AG09309 (cell line): ENCODE results near the gene FRAS1.
A peak's percentile ranks its signal among the peaks of the same experiment; 100 is the strongest.

Experiments
- DNase-seq: peaks from one replicate; pipeline ENCODE4 v3.0.0-alpha.2; 2010; ENCODE audit warnings: low read depth
- H3K4me3 ChIP-seq: 2 replicates; pipeline ENCODE4 v1.5.1; 2011; ENCODE audit warnings: mild to moderate bottlenecking, low read depth, low read length, moderate library complexity; ENCODE audit not compliant: control insufficient read depth
- CTCF ChIP-seq: IDR thresholded peaks from 2 replicates; pipeline ENCODE4 v1.5.1; 2011; ENCODE audit warnings: mild to moderate bottlenecking, low read depth, low read length, inconsistent platforms; ENCODE audit not compliant: insufficient read depth, control insufficient read depth; ENCODE audit errors: missing control alignments

Gene FRAS1

GRCh38 chr4:78058591-78059523, 1.7 kb downstream of the FRAS1 start:
- H3K4me3 ChIP-seq = peak overlapping the region; percentile 62
- no peak for TF ChIP-seq CTCF
- DNase-seq = no peak

GRCh38 chr4:78059524-78059889, 2.4 kb downstream of the FRAS1 start:
- no peak overlapping the region for H3K4me3 ChIP-seq
- TF ChIP-seq CTCF = peak; percentile 23
- no peak for DNase-seq

DNA sequence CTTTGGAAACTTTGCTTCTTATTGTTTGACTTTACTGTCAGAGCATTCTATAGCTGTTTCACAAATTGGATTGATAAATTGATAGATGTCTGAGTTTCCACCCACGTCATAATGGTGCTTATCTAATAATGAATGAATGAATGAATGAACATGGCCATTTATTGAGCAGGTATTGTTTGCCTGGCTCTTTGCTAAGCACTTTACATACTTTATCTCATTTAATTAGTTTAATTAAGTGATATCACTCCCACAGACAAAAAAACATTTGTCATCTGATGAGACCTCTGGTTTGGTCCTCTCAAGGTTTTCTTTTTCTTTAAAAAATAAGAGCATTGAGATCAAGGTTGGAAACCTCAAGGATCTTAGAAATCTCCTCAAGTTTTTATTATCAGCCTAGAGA, 2.8 kb downstream of the FRAS1 start:
- no peak for DNase-seq
- no peak for TF ChIP-seq CTCF
- no peak overlapping the region for H3K4me3 ChIP-seq

GRCh38 chr4:78061939-78062570, 4.9 kb downstream of the FRAS1 start:
- H3K4me3 ChIP-seq = no peak overlapping the region
- no peak for DNase-seq
- no peak for TF ChIP-seq CTCF

DNA sequence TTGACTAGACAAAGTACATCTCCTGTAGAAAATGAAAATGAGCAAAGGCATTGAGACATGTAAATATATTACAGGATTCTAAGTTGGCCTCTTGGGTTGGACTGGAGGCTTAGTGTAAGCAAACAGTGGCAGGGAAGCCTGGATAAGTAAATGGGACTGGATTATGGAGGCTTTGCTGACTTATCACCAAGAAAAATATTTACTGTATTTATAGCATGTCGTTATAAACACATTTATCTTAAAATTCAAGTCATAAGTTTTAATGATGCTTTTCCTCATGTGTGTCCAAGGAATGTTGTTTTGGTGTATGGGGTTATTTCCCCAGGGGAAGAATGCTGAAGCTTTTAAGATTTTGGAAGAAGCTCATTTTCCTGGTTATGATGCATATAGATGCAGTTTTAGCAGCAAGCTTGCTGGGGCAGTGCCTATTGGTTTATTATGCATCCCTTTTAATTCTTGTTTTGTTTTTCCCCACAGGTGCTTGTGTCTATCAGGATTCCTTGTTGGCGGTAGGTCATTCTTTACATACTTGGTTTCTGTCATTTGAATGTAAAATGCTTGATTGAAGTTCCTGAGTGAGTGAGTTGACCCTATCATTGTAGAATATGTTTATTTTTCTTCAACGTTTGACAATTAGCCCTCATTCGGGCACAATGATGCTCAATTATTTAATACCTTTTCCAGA, 8.5 kb downstream of the FRAS1 start:
- no peak overlapping the region for H3K4me3 ChIP-seq
- TF ChIP-seq CTCF = no peak
- DNase-seq = no peak

GRCh38 chr4:78068481-78068880, 11.4 kb downstream of the FRAS1 start:
- TF ChIP-seq CTCF = no peak
- DNase-seq = no peak
- H3K4me3 ChIP-seq = no peak overlapping the region
